Breast epithelium (tissue), 4 donors: ENCODE data around the gene KCNG3. TPM values are rescaled to one million over a fixed set of nuclear protein-coding genes. Genes with fewer than 3 reads are reported as not detected.

ENCODE experiments used
- DNase-seq, 2 donors: peaks; one replicate each; pipeline ENCODE4 v3.0.0-alpha.2; 2019; ENCODE audit warnings: low spot score in 2 of 2
- H3K27ac ChIP-seq, 2 donors: fragments of 200-600 bp; sonication (generic) in 1 of 2; one replicate each; pipeline ENCODE4 v1.5.1; 2016 to 2019; ENCODE audit warnings: mild to moderate bottlenecking in 1 of 2
- H3K27me3 ChIP-seq, 2 donors: fragments of 200-600 bp; sonication (generic) in 1 of 2; one replicate each; pipeline versions ENCODE4 v1.5.1 to v1.6.0; 2017 to 2019; ENCODE audit warnings: control low read depth in 1 of 2, mild to moderate bottlenecking in 1 of 2
- H3K36me3 ChIP-seq: fragments of 200-600 bp; one replicate; pipeline ENCODE4 v1.5.1; 2019
- H3K4me1 ChIP-seq, 2 donors: fragments of 200-600 bp; sonication (generic); one replicate each; pipeline ENCODE4 v1.5.1; 2016 to 2019; ENCODE audit warnings: control low read depth in 1 of 2
- H3K4me3 ChIP-seq, 3 donors: fragments of 200-600 bp; sonication (generic); 1 replicate in 2 of 3; 2 replicates in 1 of 3; pipeline ENCODE4 v1.5.1; 2016 to 2019; ENCODE audit warnings: mild to moderate bottlenecking in 3 of 3, moderate library complexity in 2 of 3
- H3K9me3 ChIP-seq, 2 donors: fragments of 200-600 bp; sonication (generic) in 1 of 2; one replicate each; pipeline ENCODE4 v1.5.1; 2016 to 2019; ENCODE audit warnings: control low read depth in 1 of 2
- POLR2A ChIP-seq: fragments of 450-650 bp; IDR thresholded peaks from one replicate; pipeline ENCODE4 v1.6.1; 2016; ENCODE audit warnings: antibody characterized with exemption, mild to moderate bottlenecking, moderate library complexity
- POLR2AphosphoS5 ChIP-seq, 3 donors: sonication (generic); formaldehyde crosslinking; IDR thresholded peaks; one replicate each; pipeline ENCODE4 v1.6.1; 2017; ENCODE audit warnings: antibody characterized with exemption in 3 of 3
- intact Hi-C: fragments of 100-400 bp; cut with DNase I; formaldehyde crosslinking; loops from one replicate; pipeline ENCODE4 v1.15.1; 2023; ENCODE audit warnings: low total_unique reads
- total RNA-seq, 3 donors: library from RNA; depleted of rRNA; stranded (reverse); fragments of >200 nt; gene quantifications; one replicate each; pipeline ENCODE4 v1.1.0, GENCODE V29; 2016
- TF ChIP-seq, protein P1 (sequence below), 3 donors: fragments of 450-650 bp; IDR thresholded peaks; one replicate each; pipeline ENCODE4 v1.5.1; 2016 to 2017; ENCODE audit warnings: antibody characterized with exemption in 3 of 3, mild to moderate bottlenecking in 3 of 3, moderate library complexity in 3 of 3

The KCNG3 gene
- total RNA-seq, 3 donors from 2014 or later, result 0.33 TPM; not detected in 2

DNA sequence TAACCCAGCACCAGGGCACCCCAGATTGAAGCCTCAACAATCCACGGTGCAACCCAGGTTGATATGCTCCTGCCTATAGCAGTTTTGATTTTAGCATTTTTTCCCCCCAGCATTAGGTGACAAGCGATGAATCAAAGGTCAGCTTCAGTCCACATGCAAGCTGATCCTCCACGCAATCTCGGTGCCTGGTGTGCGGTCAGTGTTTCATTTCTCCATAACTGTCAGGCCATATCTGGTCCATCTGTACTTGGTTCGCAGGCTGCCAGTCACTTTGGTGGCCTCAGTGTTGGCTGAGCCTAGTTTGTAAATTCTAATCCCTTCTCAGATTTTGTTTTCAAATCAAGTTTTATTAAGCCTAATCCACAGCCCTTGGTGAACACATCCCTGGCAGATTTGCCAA, 30.2 kb downstream of the KCNG3 start:
- Histone ChIP-seq H3K27me3 (no peaks in the 10 kb centered on the region), H3K9me3 (no peaks in the 10 kb centered on the region), H3K4me3 (no peak overlapping the region), H3K4me1 (no peaks in the 10 kb centered on the region), H3K27ac (no peak overlapping the region), H3K36me3 (no peaks in the 10 kb centered on the region)
- intact Hi-C loops, result no loop called here
- DNase-seq, result no peak
- TF ChIP-seq POLR2AphosphoS5 (IDR thresholded peaks at IDR 0.05) (no peak), POLR2A (no peak)
- TF ChIP-seq, protein P1, sequence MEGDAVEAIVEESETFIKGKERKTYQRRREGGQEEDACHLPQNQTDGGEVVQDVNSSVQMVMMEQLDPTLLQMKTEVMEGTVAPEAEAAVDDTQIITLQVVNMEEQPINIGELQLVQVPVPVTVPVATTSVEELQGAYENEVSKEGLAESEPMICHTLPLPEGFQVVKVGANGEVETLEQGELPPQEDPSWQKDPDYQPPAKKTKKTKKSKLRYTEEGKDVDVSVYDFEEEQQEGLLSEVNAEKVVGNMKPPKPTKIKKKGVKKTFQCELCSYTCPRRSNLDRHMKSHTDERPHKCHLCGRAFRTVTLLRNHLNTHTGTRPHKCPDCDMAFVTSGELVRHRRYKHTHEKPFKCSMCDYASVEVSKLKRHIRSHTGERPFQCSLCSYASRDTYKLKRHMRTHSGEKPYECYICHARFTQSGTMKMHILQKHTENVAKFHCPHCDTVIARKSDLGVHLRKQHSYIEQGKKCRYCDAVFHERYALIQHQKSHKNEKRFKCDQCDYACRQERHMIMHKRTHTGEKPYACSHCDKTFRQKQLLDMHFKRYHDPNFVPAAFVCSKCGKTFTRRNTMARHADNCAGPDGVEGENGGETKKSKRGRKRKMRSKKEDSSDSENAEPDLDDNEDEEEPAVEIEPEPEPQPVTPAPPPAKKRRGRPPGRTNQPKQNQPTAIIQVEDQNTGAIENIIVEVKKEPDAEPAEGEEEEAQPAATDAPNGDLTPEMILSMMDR (IDR thresholded peaks at IDR 0.05), result no peak

- H3K36me3 ChIP-seq, result no peaks in the 10 kb centered on the region
- no peaks in the 10 kb centered on the region for H3K27me3 ChIP-seq
- intact Hi-C loops, result no loop called here
- no peak overlapping the region for H3K27ac ChIP-seq
- no peaks in the 10 kb centered on the region for H3K9me3 ChIP-seq
- no peak for DNase-seq
- no peaks in the 10 kb centered on the region for H3K4me1 ChIP-seq
- TF ChIP-seq POLR2A (no peak), POLR2AphosphoS5 (IDR thresholded peaks at IDR 0.05) (no peak)
- TF ChIP-seq, protein P1 (IDR thresholded peaks at IDR 0.05), result no peak
- no peak overlapping the region for H3K4me3 ChIP-seq
Observed at GRCh38 chr2:42459296-42459695, 34.5 kb downstream of the KCNG3 start.

DNA sequence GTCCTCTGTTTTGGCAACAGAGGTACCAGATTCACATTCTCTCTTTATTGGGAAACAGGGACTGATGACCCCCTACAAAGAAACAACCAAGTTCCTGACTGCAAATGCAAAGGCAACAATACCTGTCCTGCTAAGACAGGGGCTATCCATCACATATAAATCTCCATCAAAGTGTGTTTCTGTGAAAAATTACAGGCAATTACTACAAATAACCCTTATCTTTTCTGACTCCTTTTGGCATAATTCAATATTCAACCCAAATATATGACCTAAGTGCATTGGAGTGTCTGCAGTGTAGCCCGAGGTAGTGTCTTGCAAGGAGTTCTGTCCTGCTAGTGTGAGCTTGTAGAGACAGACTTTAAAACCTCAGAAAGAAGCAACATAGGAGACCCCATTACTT, 35.4 kb downstream of the KCNG3 start:
- H3K36me3 ChIP-seq, result no peaks in the 10 kb centered on the region
- H3K27me3 ChIP-seq, result no peaks in the 10 kb centered on the region
- no peak overlapping the region for H3K27ac ChIP-seq
- no peak for TF ChIP-seq POLR2A
- no peak for TF ChIP-seq POLR2AphosphoS5 (IDR thresholded peaks at IDR 0.05)
- TF ChIP-seq, protein P1 (IDR thresholded peaks at IDR 0.05), result no peak
- intact Hi-C loops, result no loop called here
- H3K4me1 ChIP-seq, result no peaks in the 10 kb centered on the region
- H3K9me3 ChIP-seq, result no peaks in the 10 kb centered on the region
- no peak for DNase-seq
- no peak overlapping the region for H3K4me3 ChIP-seq

DNA sequence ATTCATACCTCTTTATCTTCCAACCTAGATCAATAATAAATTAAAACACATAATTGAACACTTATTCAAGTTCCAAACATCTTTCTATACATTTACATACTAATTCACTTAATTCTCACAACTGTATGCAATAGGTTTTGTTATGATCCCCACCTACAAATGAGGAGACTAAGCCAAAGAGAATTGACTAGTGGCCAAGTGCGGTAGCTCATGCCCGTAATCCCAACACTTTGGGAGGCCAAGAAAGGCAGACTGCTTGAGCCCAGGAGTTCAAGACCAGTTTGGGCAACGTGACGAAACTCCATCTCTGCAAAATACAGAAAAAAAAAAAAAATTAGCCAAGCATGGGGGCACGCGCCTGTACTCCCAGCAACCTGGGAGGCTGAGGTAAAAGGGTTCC, 36.8 kb downstream of the KCNG3 start:
- H3K36me3 ChIP-seq, result no peaks in the 10 kb centered on the region
- no peak for DNase-seq
- intact Hi-C loops, result no loop called here
- H3K4me3 ChIP-seq, result no peak overlapping the region
- H3K9me3 ChIP-seq, result no peaks in the 10 kb centered on the region
- H3K27ac ChIP-seq, result no peak overlapping the region
- no peaks in the 10 kb centered on the region for H3K27me3 ChIP-seq
- no peaks in the 10 kb centered on the region for H3K4me1 ChIP-seq
- no peak for TF ChIP-seq POLR2AphosphoS5 (IDR thresholded peaks at IDR 0.05)
- TF ChIP-seq POLR2A, result no peak
- TF ChIP-seq, protein P1 (IDR thresholded peaks at IDR 0.05), result no peak

DNA sequence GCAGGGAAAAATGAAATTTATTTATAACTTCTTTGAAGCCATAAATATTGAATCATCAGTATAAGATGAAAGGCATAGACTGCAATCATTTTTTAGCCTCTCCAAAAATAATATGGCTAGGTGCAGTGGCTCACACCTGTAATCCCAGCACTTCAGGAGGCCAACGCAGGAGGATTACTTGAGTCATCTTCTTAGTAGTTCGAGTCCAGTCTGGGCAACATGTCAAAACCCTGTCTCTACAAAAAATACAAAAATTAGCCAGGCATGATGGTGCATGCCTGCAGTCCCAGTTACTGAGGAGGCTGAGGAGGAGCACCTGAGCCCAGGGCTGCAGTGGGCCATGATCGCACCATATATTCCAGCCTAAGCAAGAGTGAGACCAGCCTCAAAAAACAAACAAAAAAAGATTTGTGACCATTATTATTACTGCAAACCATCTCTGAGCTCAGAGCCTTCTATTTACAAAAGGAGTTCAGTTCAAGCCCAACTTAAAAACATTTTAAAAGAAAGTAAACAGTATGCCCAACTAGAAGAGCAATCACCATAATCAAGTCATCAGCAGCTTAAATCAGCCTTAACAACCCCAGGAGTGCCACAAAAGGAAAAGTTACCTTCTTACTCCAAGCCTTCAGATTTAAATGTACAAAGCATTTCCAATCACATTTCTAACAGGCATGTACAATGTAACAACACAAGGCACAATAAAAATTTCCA, 37.5 kb downstream of the KCNG3 start:
- H3K27me3 ChIP-seq, result no peaks in the 10 kb centered on the region
- H3K4me3 ChIP-seq, result no peak overlapping the region
- no peaks in the 10 kb centered on the region for H3K36me3 ChIP-seq
- H3K4me1 ChIP-seq, result no peaks in the 10 kb centered on the region
- TF ChIP-seq POLR2A, result no peak
- DNase-seq, result no peak
- H3K9me3 ChIP-seq, result no peaks in the 10 kb centered on the region
- H3K27ac ChIP-seq, result no peak overlapping the region
- intact Hi-C loops, result no loop called here
